NCI-H187 treated with DMSO at 0.1 percent for 48 hours (cell line): ENCODE results near the gene PEF1.

ENCODE experiments used
- DNase-seq: peaks from one replicate; lab custom pipeline; 2025; lab: John Stamatoyannopoulos, UW

Gene PEF1

DNA sequence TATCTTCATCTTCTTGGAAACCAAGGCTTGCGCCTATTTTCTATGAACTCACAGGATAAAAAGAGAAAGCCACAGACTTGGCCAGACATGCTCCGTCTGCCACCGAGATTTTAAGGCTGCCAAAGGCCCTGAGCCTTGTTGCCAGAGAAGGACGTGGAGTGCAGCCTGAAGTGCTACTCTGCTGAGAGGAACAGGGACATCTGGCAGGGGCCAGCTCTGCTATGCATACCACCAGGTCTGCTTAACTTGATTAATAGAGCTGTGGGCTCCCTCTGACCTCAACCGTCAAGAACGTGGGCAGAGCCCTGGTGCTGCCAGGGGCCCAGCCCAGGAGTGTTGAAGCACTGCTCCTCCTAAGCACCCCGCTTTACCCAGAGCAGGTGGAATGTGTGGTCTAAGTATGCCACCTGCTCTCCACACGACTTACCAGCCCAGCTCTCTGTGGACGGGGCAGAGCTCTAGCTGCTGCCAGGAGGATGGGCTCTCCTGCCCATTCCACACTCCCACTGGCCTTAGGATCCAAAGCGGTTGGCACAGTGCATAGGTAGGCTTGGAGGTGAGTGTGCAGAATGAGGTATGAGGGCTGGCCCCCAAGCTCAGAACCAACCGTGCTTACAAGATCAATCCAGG is 16.6 kb downstream of the PEF1 start:
- DNase-seq: no peak

DNA sequence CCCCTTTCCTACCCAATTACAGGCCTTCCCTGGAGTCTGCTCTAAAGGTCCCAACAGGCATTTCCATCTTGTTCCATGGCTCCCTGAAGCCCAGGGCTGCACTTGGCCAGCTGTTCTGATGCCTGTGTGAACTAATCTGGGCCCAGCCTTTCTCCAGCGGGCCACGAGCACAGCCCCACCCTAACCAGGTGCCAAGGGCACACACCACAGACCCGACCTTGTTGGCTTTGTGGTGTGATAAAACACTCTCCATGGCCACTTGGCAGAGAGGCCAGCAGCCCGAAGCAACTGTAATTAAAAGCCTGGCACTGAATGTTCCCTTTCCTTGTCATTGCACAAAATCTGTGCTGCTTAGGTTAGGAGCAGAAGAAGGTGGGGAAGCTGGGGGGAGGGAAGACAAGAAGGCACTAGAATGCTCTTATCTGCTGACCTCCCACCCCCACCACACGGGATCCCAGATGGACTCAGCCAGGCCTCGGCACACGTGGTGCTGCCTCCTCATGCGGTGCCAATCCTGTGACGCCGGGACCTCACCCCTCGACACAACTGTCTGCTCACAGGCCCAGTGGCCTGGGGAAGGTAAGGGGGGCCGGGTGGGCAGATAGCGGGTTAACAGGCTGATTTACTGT is 17.3 kb downstream of the PEF1 start:
- no peak for DNase-seq

DNA sequence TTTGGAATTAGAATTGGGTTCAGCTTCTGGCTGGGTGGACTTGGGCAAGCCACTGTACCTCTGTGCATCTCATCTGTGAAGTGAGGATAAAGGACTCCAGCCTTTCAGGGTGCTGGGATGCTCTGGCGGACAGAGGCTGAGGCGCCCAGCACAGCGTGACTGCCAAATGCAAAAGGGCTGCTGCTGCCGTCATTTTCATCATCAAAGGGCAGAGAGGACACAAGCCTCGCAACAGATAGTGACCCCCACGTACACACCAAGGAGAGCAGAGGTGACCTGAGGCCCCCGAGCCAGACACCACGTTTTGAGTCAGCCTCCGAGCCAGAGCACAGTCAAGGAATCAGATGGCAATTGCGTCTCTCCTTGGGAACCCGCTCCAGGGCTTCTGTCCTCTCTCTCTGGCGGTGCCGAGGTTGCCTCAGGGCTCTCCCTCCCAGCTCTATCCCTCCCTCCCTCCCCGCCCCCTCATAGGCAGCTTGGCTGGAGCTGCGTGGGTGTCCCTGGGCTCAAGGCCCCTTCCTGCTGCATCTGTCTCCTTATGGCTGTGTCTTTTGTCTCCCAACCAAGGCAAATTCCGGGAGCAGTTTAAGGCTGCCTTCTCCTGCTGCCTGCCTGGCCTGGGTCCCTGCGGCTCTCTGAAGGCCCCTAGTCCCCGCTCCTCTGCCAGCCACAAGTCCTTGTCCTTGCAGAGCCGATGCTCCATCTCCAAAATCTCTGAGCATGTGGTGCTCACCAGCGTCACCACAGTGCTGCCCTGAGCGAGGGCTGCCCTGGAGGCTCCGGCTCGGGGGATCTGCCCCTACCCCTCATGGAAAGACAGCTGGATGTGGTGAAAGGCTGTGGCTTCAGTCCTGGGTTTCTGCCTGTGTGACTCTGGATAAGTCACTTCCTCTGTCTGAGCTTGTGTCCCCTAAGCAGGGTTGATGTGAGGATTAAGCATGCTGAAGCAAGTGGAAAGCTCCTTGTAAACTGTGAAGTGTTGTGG is 18.2 kb downstream of the PEF1 start:
- no peak for DNase-seq

DNA sequence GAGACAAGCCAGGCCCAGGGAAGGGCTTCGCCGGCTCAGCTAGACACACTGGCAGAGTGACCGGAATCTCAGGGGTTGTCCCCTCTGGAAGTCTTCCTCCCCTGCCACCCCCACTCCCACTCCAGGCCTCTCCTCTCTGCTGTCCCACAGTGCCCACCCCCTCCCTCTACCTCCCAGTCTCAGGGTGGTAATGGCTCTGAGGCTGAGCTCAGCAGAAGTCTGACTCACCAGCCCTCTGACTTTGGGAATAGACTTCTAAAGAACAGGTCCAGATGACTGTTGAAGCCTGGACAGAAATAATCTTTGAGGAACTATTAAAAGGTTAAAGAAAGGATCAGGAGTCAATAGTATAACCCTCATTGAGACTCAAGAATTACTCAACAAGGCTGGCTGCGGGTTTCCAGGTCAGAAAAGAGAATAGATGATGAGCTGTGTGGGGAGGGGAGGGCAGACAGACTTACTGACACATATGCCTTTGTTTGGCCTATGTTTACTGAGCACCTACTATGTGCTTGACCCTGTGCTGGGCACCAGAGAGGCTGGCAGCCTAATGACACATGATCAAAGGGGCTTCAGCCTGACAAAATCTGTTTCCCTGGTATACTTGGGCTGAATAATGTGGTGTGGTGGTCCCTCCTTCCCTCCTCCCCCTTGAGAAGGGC is 19.0 kb downstream of the PEF1 start:
- no peak for DNase-seq

DNA sequence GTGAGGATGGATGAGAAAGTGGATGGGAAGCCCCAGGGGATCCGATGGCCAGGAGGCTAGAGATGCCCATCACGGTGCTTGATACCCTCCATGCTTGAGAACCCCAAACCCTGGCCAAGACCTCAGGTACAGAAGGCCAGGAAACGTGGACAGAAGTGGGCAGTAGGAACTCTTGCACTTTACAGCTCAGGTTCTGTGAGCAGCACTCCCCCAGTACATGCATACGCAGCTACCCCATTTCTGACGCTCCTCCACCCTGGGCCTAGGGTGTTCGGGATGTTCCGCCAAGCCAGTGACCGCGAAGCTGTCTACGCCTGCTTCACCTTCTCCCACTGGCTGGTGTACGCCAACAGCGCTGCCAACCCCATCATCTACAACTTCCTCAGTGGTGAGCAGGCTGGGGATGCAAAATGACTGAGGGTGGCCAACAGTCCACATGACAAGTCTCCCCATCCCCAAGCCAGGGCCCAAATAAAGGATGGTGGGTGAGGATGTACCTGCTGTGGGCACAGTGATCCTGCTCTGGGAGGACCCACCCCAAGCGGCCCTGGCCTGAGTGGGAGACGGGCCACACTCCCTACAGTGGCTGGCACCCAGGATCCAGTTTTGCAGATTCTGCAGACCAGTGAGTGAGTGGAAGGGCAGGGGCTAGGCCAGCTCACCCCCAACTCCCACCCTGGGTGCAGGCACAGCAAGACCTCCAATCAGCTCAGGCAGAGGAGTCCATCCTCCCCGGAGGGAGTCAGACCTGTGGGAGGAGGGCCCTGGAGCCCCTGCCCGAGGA is 19.8 kb downstream of the PEF1 start:
- DNase-seq: no peak

DNA sequence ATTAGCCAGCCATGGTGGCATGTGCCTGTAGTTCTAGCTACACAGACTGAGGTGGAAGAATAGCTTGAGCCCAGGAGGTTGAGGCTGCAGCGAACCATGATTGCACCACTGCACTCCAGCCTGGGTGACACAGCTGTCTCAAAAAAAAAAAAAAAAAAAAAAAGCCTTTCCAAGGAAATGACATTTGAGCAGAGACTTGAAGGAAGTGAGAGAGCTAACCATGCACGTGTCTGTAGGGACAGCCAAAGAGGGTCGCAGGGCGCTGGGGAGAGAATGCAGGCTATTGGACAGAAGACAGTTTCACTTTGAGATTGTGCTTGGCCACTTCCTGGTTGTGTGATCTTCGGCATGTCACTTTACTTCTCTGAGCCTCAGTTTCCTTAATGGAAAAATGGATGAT is 20.4 kb downstream of the PEF1 start:
- no peak for DNase-seq

DNA sequence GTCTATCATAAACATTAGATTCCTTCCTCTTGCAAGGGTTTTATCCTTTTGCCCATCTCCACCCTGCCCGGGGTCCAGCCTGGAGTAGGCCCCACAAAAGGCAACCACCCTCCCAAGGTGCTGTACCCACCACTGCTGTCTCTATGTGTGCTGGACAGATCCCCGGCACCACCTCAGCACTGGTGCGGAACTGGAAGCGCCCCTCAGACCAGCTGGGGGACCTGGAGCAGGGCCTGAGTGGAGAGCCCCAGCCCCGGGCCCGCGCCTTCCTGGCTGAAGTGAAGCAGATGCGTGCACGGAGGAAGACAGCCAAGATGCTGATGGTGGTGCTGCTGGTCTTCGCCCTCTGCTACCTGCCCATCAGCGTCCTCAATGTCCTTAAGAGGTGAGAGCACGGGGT is 21.3 kb downstream of the PEF1 start:
- no peak for DNase-seq

DNA sequence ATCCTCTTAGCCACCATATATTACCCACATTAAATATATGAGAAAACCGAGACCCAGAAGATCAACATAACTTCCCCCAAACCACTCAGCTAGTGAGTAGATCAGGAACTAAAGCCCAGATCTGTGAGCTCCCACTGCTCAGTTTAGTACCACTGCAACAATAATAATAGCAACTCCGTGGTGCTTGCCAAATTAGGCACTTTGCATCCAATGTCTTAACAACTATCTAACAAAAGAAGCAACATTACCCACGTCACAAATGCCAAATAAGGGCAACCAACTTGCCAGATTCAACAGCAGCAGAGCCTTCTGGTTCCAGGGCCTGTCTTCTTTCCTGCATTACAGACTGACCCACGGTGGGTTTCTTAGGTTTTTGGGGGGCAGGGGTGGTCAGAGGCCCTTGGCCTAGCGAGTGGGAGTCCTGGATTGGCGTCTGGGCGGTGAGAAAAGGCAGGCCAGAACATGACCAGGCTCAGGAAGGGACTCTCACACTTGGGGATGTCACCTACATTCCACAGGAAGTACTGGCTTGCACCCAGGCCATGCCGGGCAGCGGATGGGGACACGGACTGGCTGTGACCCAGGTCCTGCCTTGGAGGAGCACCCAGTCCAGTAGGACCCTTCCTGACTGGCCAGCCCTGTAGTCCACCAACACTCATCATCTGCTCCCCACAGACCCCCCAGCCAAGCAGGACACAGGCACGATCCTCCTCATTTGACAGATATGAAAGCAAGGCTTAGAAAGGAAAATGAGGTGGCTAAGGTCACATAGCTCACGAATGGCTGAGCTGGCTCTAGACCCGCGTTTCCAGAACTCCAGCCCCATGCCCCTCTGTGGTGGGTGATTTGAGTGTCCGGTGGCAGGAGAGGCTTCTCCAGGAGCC is 22.6 kb downstream of the PEF1 start:
- no peak for DNase-seq

DNA sequence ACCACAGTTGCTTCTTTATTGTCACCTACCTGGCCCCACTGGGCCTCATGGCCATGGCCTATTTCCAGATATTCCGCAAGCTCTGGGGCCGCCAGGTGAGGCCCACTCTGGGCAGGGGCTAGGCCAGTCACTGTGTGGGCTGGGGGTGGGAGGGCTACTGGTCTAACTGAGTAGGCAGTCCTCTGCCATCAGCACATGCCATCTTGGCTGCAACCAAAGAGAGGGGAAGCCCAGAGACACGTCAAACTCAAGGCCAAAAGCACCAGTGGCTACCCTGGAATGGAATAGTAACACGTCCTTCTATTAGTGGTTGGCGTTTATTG is 23.2 kb downstream of the PEF1 start:
- no peak for DNase-seq

DNA sequence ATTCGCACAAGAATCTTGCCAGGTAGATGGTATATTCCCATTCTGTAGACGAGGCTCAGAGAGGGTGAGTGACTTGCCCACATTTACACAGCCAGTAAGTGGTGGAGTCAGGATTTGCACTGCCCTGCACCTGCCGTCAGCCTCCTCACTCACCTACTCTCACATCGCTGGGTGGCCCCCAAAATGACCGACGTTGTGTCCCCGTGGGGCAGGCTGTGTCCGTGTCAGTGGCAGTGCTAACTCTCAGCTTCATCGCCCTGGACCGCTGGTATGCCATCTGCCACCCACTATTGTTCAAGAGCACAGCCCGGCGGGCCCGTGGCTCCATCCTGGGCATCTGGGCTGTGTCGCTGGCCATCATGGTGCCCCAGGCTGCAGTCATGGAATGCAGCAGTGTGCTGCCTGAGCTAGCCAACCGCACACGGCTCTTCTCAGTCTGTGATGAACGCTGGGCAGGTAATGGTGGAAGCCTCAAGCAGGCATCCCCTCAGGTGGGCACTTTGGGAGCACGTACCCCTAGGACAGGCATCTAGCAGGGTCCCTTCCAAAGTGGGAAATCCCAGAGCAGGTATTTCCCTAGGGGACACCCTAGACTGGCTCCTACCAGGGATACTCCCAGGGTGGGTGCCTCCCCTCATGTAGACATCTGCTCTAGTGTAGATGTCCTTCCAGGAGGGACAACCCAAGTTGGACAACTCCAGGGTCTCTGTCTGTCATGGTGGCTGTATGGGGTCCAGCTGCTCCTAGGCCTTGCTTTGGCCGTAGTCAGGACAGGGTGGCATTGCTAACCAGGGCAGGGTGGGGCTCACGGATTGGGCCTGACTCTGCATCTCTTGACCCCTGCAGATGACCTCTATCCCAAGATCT is 23.8 kb downstream of the PEF1 start:
- no peak for DNase-seq

DNA sequence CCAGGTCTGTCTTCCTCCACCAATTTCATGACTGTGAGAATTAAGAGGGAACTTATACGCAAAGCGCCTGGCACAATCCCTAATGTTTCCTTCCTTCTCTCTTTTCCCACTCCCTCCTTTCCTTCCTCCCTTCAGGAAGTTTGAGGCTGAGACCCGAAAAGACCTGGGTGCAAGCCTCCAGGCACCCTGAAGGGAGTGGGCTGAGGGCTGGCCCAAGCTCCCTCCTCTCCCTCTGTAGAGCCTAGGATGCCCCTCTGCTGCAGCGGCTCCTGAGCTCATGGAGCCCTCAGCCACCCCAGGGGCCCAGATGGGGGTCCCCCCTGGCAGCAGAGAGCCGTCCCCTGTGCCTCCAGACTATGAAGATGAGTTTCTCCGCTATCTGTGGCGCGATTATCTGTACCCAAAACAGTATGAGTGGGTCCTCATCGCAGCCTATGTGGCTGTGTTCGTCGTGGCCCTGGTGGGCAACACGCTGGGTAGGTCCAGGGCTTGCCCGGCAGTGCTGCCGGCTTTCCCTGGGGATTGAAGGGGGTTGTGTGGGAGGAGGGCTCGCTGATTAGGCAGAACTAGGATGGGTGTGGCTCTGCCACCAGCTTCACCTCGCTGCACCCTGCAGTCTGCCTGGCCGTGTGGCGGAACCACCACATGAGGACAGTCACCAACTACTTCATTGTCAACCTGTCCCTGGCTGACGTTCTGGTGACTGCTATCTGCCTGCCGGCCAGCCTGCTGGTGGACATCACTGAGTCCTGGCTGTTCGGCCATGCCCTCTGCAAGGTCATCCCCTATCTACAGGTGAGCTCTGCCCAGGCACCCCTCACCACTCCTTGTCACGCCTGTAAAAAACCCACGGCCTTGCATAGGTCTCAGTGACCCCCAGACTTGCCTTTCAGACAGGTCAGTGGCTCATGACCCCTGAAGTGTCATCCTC is 25.5 kb downstream of the PEF1 start:
- no peak for DNase-seq

DNA sequence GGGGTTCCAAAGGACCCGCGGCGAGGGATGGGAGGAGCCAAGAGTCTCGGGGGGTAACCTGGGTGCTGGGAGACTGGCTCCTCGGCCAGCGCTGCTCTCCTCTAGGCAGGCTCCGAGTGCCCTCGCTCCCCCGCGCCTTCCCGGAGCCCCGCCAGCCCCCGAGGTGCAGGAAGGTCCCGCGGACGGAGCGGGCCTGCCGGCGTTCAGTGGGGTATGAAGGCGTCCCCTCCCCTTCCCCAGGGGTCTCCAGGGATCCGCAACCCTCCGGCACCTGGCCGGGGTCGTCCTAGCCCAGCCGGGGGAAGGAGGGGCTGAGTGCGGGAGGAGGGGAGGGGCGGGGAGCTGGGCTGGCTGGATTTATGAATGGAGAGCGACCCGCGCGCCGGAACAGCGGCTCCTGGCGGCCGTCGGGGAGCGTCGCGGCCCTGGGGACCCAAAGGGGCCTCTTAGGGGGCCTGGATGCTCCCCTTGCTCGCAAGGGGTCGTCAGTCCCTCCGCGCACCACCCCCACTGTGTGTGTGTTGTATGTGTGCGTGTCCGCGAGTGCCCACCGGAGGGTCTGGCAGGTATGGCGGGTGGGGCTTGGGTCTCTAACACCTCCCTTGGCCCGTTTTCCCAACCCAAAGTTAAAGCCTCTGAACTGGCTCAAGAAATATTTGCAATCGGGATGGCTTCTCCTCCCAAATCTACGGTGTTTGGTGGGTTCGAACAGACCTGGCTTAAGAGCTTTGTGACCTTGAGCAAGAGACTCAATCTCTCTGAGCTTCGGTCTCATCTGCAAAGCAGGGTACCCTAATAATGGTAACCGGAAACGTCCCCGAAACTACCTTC is 26.5 kb downstream of the PEF1 start:
- no peak for DNase-seq

DNA sequence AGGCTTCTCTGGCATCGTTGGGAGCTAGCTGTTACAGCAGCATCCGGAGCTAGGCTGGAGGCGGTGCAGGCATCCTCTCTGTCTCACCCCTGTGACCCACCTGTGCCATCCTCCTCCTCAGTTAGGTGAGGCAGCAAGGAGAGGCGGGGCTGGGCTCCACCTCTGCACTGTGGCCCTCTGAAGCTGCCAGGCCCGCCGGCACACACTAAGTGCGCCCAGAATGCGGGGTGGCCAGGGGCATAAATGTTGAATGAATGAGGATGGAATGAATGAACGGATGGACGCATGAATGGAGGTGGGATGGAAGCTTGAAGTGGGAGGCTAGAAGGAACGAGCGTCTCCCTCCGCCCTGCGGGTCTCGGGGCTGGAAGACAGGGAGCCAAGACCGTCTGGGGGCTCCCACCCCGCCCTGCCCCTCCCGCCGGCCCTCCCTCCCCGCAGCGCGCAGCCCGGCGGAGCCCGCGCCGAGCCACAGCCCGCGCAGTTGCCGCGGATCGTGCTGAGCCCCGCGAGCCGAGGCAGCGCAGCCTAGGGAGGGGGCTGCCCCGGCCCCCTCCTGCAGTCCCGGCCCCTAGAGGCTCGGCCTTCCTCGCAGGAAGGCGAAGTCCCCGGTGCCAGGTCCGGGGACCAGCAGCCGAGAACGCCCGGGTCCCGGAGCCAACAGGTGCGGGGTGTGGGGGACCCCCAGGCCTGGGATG is 27.3 kb downstream of the PEF1 start, which contains the start of gene HCRTR1:
Gene HCRTR1, plus strand, starts transcription at position 472 of the 698 bp plus-strand sequence. CDS start 1,504 bp downstream, outside the sequence.
- no peak for DNase-seq

DNA sequence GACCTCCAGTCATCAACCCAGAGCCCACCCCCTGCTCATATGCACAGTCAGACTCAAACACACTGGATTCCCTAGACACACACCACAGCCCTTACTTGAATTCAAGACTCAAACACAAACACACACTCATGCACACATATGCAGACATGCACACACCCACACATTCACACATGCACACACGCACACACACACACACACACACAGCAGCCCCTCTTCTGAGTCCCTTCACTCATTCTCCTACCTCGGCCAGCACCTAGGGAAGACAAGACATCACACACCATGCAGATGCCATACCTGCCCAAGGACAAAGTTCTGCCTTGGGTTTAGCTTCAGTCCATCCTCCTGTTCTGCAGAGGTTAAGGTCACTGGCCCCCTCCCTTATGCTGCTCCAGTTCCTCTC is 28.7 kb downstream of the PEF1 start:
- no peak for DNase-seq

DNA sequence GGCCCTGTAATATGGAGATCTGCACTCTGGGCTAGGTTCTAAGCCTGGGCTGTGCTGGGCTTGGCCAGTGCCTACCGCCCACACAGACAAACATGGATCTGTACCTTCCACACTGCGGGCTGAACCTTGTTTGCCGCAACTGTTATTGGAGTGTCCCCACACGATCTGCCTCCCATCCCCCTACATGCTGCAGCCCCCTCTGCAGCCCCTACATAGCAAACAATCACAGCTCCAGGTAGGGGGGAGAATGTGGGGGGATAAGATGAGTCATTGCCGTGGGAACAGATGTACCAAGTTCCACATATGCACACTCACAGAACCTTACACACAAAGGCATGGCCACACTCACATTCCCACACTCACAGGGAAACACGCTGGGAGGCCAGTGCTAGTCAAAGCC is 29.3 kb downstream of the PEF1 start:
- DNase-seq: no peak

DNA sequence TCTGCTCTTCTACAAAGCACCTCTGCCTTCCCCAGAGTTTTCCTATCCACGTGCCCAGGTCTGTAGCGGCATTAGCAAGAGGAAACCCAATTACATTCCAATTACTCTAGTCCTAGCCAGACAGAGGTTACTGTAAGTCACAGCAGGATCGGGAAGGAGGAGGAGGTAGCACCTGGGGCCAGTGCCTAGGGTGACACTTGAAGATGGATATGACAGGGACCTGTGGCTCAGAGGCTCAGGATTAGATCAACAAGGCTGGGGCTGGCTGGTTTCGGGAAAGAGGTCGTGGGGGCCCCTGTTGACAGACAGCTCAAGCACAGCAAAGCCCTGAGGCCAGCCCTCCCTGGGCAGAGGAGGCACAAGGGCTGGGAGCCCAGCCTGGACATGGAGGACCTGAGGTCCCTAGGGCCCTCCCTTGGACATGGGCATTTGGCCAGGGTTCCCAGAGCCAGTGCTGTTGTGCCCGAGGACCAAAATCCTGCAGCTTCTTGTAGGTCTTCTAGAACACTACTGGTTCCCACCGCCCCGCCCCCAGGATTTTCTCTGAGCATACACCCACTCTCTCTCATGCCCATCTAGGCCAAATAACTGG is 30.2 kb downstream of the PEF1 start:
- DNase-seq: no peak
